GM15510 (cell line): ENCODE data around the gene IPO4.

Experiments used
- POLR2A ChIP-seq: IDR thresholded peaks from 3 replicates; pipeline ENCODE4 v1.6.1; 2011; ENCODE audit warnings: borderline replicate concordance; ENCODE audit not compliant: insufficient read length; ENCODE audit errors: extremely low read depth

IPO4 gene

GRCh38 chr14:24171422-24172260 lies 17.0 kb downstream of the IPO4 start, which contains the start of gene REC8:
Gene REC8, plus strand, starts transcription at chr14:24172080. Its CDS starts 473 bp downstream, at chr14:24172553.
- TF ChIP-seq POLR2A = peak; percentile 54

GRCh38 chr14:24167469-24168114 lies 21.0 kb downstream of the IPO4 start:
- TF ChIP-seq POLR2A = no peak

GRCh38 chr14:24165785-24166184 lies 22.8 kb downstream of the IPO4 start:
- TF ChIP-seq POLR2A = no peak

GRCh38 chr14:24164518-24164991 lies 24.1 kb downstream of the IPO4 start:
- no peak for TF ChIP-seq POLR2A

- no peak for TF ChIP-seq POLR2A
Observed at GRCh38 chr14:24162093-24162492, 26.5 kb downstream of the IPO4 start.

GRCh38 chr14:24160850-24161804 lies 27.5 kb downstream of the IPO4 start, which contains the start of gene IRF9:
Gene IRF9, plus strand, starts transcription at chr14:24161265. Its CDS starts 880 bp downstream, at chr14:24162145.
- peak; percentile 92 for TF ChIP-seq POLR2A

GRCh38 chr14:24160499-24160849 lies 28.1 kb downstream of the IPO4 start:
- no peak for TF ChIP-seq POLR2A

- peak; percentile 22 for TF ChIP-seq POLR2A
Observed at GRCh38 chr14:24159777-24160498, 28.7 kb downstream of the IPO4 start.

- TF ChIP-seq POLR2A = no peak
Observed at GRCh38 chr14:24157331-24157730, 31.3 kb downstream of the IPO4 start.

GRCh38 chr14:24156840-24157239 lies 31.8 kb downstream of the IPO4 start:
- TF ChIP-seq POLR2A = no peak

- TF ChIP-seq POLR2A = no peak
Observed at GRCh38 chr14:24155100-24155499, 33.5 kb downstream of the IPO4 start.

GRCh38 chr14:24151404-24152080 lies 37.1 kb downstream of the IPO4 start:
- no peak for TF ChIP-seq POLR2A

- no peak for TF ChIP-seq POLR2A
Observed at GRCh38 chr14:24150993-24151392, 37.6 kb downstream of the IPO4 start.
